SU-DHL-6 (cell line): ENCODE results near the gene ARHGAP29.
"Not testable (repeated sequence)": the region's sequence is repeated elsewhere in the genome, so short reads cannot be mapped to it uniquely, and the experiment has no call there.

ENCODE experiments used
- H2AFZ ChIP-seq: fragments of 200-600 bp; sonication (generic); 2 replicates; pipeline ENCODE4 v1.6.1; 2014; ENCODE audit warnings: low read depth, mild to moderate bottlenecking, moderate library complexity, mixed read lengths, antibody characterized with exemption, low read length; ENCODE audit not compliant: severe bottlenecking
- H3F3A ChIP-seq: fragments of 200-600 bp; shearing (Covaris generic); 2 replicates; pipeline ENCODE4 v1.6.0; 2016; ENCODE audit warnings: antibody characterized with exemption, mild to moderate bottlenecking; ENCODE audit not compliant: insufficient read depth
- H3K27ac ChIP-seq: fragments of 200-600 bp; sonication (generic); 2 replicates; pipeline ENCODE4 v1.5.1; 2016; ENCODE audit warnings: low read depth, mild to moderate bottlenecking, low read length, moderate library complexity, mixed read lengths
- H3K27me3 ChIP-seq: fragments of 200-600 bp; sonication (generic), shearing (Covaris generic); 2 replicates; pipeline ENCODE4 v1.6.0; 2014; ENCODE audit warnings: mild to moderate bottlenecking, low read length
- H3K36me3 ChIP-seq: fragments of 200-600 bp; sonication (generic); 2 replicates; pipeline ENCODE4 v1.6.1; 2014; ENCODE audit warnings: mild to moderate bottlenecking, low read length, mixed read lengths
- H3K4me2 ChIP-seq: fragments of 300-600, 200-600 bp; shearing (Covaris generic), sonication (generic); 2 replicates; pipeline ENCODE4 v1.6.0; 2014; ENCODE audit warnings: low read length, low read depth, mild to moderate bottlenecking; ENCODE audit not compliant: poor library complexity, severe bottlenecking
- H3K4me3 ChIP-seq: fragments of 200-600 bp; sonication (generic); 2 replicates; pipeline ENCODE4 v1.5.1; 2014; ENCODE audit warnings: antibody characterized with exemption, low read length, mild to moderate bottlenecking, mixed read lengths; ENCODE audit not compliant: insufficient read depth, poor library complexity, severe bottlenecking
- H3K79me2 ChIP-seq: fragments of 200-600 bp; sonication (generic); 2 replicates; pipeline ENCODE4 v1.6.1; 2014; ENCODE audit warnings: mild to moderate bottlenecking, low read length, moderate library complexity; ENCODE audit not compliant: insufficient read depth
- H3K9ac ChIP-seq: fragments of 200-600 bp; sonication (generic); 2 replicates; pipeline ENCODE4 v1.7.0; 2014; ENCODE audit warnings: mild to moderate bottlenecking, low read length
- H3K9me2 ChIP-seq: fragments of 200-600 bp; sonication (generic); replicated peaks from 2 replicates; pipeline ENCODE4 v1.6.1; 2014; ENCODE audit warnings: low read length; ENCODE audit not compliant: insufficient read depth
- H3K9me3 ChIP-seq: fragments of 200-600 bp; sonication (generic); 2 replicates; pipeline ENCODE4 v1.6.1; 2014; ENCODE audit warnings: low read length, mixed read lengths; ENCODE audit not compliant: insufficient read depth
- H4K20me1 ChIP-seq: fragments of 200-600 bp; sonication (generic); 2 replicates; pipeline ENCODE4 v1.6.1; 2014; ENCODE audit warnings: low read depth, mild to moderate bottlenecking, antibody characterized with exemption, low read length, moderate library complexity, mixed read lengths
- EZH2phosphoT487 ChIP-seq: fragments of 200-600 bp; sonication (generic), shearing (Covaris generic); conservative IDR thresholded peaks from 2 replicates; pipeline ENCODE4 v1.6.1; 2018; ENCODE audit warnings: mild to moderate bottlenecking, antibody characterized with exemption, low read length, moderate library complexity, mixed read lengths
- TF ChIP-seq, protein P1 (sequence below): fragments of 200-600 bp; sonication (generic); IDR thresholded peaks from one replicate; pipeline ENCODE4 v1.5.1; 2017; ENCODE audit warnings: antibody characterized with exemption, mild to moderate bottlenecking, low read length, moderate library complexity; ENCODE audit not compliant: insufficient read depth, poor library complexity, severe bottlenecking

The ARHGAP29 gene

DNA sequence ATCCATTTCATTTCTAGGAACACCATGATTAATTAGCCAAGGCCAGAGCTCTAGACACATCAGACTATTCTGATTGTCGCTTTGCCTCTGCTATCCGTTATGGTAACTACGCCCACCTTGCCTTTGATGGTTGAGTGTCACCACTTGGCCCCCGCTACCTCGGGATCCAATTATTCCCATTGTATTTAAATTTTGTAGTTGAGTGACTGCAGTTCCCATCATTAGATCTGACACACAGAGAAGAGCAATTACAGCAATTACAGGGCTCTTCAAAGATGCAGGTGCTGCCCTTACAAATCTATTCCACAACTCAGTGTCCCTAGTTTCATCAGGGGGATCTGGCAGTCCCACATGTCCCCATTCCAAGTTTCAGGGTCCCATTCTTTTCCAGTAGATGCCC, 71.5 kb downstream of the ARHGAP29 start:
- Histone ChIP-seq H3K27ac (no peak overlapping the region), H3K4me2 (no peak overlapping the region), H3K9me3 (no peaks in the 10 kb centered on the region), H3K9ac (no peak overlapping the region), H3F3A (no peaks in the 10 kb centered on the region), H3K27me3 (no peaks in the 10 kb centered on the region), H3K36me3 (no peaks in the 10 kb centered on the region), H3K9me2 (no peaks in the 10 kb centered on the region), H2AFZ (no peak overlapping the region), H3K4me3 (no peak overlapping the region), H4K20me1 (no peaks in the 10 kb centered on the region), H3K79me2 (no peaks in the 10 kb centered on the region)
- no peak for TF ChIP-seq EZH2phosphoT487
- TF ChIP-seq, protein P1, sequence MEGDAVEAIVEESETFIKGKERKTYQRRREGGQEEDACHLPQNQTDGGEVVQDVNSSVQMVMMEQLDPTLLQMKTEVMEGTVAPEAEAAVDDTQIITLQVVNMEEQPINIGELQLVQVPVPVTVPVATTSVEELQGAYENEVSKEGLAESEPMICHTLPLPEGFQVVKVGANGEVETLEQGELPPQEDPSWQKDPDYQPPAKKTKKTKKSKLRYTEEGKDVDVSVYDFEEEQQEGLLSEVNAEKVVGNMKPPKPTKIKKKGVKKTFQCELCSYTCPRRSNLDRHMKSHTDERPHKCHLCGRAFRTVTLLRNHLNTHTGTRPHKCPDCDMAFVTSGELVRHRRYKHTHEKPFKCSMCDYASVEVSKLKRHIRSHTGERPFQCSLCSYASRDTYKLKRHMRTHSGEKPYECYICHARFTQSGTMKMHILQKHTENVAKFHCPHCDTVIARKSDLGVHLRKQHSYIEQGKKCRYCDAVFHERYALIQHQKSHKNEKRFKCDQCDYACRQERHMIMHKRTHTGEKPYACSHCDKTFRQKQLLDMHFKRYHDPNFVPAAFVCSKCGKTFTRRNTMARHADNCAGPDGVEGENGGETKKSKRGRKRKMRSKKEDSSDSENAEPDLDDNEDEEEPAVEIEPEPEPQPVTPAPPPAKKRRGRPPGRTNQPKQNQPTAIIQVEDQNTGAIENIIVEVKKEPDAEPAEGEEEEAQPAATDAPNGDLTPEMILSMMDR = no peak

DNA sequence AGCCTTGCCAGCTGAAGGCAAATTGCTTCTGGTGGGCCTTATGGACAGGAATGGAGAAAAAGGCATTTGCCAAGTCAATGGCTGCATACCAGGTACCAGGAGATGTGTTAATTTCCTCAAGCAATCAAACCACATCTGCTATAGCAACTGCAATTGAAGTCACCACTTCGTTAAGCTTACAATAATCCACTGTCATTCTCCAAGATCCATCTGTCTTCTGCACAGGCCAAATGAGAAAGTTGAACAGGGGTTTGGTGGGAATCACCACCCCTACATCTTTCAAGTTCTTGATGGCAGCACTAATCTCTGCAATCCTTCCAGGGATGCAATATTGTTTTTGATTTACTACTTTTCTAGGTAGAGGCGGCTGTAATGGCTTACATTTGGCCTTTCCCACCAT, 72.5 kb downstream of the ARHGAP29 start:
- H3K4me2 ChIP-seq, H3K79me2 ChIP-seq, H3K4me3 ChIP-seq, H3K9me3 ChIP-seq, H4K20me1 ChIP-seq, H3K36me3 ChIP-seq, H2AFZ ChIP-seq, H3K9ac ChIP-seq, H3K27me3 ChIP-seq, H3F3A ChIP-seq, H3K27ac ChIP-seq, H3K9me2 ChIP-seq: not testable (repeated sequence)

DNA sequence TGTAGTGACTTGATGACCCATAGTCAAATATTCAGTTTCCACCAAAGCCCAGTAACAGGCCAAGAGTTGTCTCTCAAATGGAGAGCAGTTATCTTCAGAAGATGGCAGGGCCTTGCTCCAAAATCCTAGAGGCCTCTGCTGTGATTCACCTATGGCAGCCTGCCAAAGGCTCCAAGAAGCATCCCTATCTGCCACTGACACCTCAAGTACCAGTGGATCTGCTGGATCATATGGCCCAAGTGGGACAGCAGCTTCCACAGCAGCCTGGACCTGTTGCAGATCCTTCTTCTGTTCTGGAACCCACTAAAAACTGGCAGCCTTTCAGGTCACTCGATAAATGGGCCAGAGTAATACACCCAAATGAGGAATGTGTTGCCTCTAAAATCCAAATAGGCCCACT, 73.3 kb downstream of the ARHGAP29 start:
- H3K9me3 ChIP-seq, H3F3A ChIP-seq, H2AFZ ChIP-seq, H3K4me3 ChIP-seq, H3K4me2 ChIP-seq, H3K9me2 ChIP-seq, H4K20me1 ChIP-seq, H3K9ac ChIP-seq, H3K27ac ChIP-seq, H3K27me3 ChIP-seq, H3K36me3 ChIP-seq, H3K79me2 ChIP-seq: not testable (repeated sequence)

DNA sequence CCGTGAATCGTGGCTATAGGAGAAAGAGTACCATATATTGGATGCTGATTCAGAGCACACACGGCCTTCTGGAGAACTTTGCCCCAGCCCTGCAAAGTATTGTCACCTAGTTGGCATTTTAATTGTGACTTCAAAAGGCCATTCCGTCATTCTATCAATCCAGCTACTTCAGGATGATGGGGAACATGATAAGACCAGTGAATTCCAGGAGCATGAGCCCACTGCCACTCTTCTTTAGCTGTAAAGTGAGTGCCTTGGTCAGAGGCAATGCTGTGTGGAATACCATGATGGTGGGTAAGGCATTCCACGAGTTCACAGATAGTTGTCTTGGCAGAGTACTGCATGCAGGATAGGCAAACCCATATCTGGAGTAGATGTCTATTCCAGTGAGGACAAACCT, 74.1 kb downstream of the ARHGAP29 start:
- not testable (repeated sequence) for H4K20me1 ChIP-seq, H3K27ac ChIP-seq, H3K36me3 ChIP-seq, H3K4me2 ChIP-seq, H3K79me2 ChIP-seq, H3F3A ChIP-seq, H3K27me3 ChIP-seq, H3K9ac ChIP-seq, H3K4me3 ChIP-seq, H3K9me3 ChIP-seq, H2AFZ ChIP-seq, H3K9me2 ChIP-seq

DNA sequence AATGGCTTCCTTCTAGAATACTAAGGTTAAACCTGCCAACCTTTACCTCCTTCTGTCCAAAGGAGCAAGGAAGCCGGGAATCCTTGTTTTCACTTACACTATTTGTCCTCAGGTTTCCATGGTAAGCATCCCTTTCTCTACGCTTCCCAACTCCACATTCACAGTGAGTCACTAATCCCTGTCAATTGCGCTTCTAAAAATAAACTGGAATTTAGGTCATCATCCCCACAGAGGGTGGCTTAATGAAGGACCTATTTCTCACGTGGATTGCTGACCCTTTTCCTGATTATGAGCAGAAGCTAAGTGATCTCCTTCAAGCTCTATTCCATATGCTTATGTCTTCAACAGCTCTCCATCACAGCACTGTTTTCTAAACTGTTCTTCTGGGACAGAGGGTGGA, 76.6 kb downstream of the ARHGAP29 start:
- H4K20me1 ChIP-seq = no peaks in the 10 kb centered on the region
- no peak overlapping the region for H3K27ac ChIP-seq
- no peak overlapping the region for H3K4me2 ChIP-seq
- no peaks in the 10 kb centered on the region for H3K9me2 ChIP-seq
- no peaks in the 10 kb centered on the region for H3K79me2 ChIP-seq
- no peaks in the 10 kb centered on the region for H3K9me3 ChIP-seq
- no peak overlapping the region for H3K4me3 ChIP-seq
- H3K36me3 ChIP-seq = no peaks in the 10 kb centered on the region
- H2AFZ ChIP-seq = no peak overlapping the region
- H3K27me3 ChIP-seq = no peaks in the 10 kb centered on the region
- TF ChIP-seq EZH2phosphoT487 = no peak
- no peak overlapping the region for H3K9ac ChIP-seq
- H3F3A ChIP-seq = no peaks in the 10 kb centered on the region
